Measurements from ENCODE around the gene VPS26C. TPM values are rescaled to one million over a fixed set of nuclear protein-coding genes. Genes with fewer than 3 reads are reported as not detected.

VPS26C gene
- total RNA-seq, 1 experiment from 2014 or later = 38.6 TPM

Small RNAs within 50 kb of the gene (small RNA-seq; reads per million reads assigned to genes)
- gene RN7SL678P = not detected

Other genes starting within 250 kb of the VPS26C start
- gene PIGP, start 194.3 kb downstream of the VPS26C start, total RNA-seq (2014; rRNA removed; shearing (Covaris generic)) = 8.1 and 16.2 TPM in 2 replicates
- gene TTC3, start 194.1 kb downstream of the VPS26C start, total RNA-seq (2014; rRNA removed; shearing (Covaris generic)) = 55.6 and 67.8 TPM in 2 replicates
- 33.3 and 35.8 TPM in 2 replicates for gene DYRK1A, start 99.4 kb upstream of the VPS26C start, total RNA-seq (2014; rRNA removed; shearing (Covaris generic))